WTC11 (cell line): Measurements from ENCODE around the gene SLC4A11. TPM values are rescaled to one million over a fixed set of nuclear protein-coding genes. Genes with fewer than 3 reads are reported as not detected.

ENCODE experiments used
- ATAC-seq: fragments of 200-7000 bp; cut with Tn5 transposase; 2 replicates; pipeline ENCODE4 v1.10.0; 2021; ENCODE audit warnings: mild to moderate bottlenecking, moderate library complexity
- CTCF ChIA-PET: fragments of 300-600 bp; sonication (Branson Sonifier 250); formaldehyde crosslinking; loops from one replicate; lab custom pipeline; 2021; ENCODE audit warnings: antibody characterized with exemption; lab: Charles Lee
- POLR2A ChIA-PET: fragments of 350-600 bp; sonication (Branson Sonifier 250); formaldehyde crosslinking; loops from one replicate; lab custom pipeline; 2021; ENCODE audit warnings: antibody characterized with exemption; lab: Charles Lee
- DNase-seq: peaks from one replicate; pipeline ENCODE4 v3.0.0; 2021; ENCODE audit warnings: low spot score
- H3K27ac Mint-ChIP-seq: 2 replicates; pipeline ENCODE4 v1.8.0; 2021; ENCODE audit warnings: mixed read lengths
- H3K27me3 Mint-ChIP-seq: 2 replicates; pipeline ENCODE4 v1.8.0; 2021; ENCODE audit warnings: low read depth, mild to moderate bottlenecking, moderate library complexity, mixed read lengths
- H3K36me3 Mint-ChIP-seq: 2 replicates; pipeline ENCODE4 v1.8.0; 2021; ENCODE audit warnings: mixed read lengths
- H3K4me1 Mint-ChIP-seq: 2 replicates; pipeline ENCODE4 v1.8.0; 2022; ENCODE audit warnings: mixed read lengths
- H3K4me3 Mint-ChIP-seq: 2 replicates; pipeline ENCODE4 v1.8.0; 2021; ENCODE audit warnings: mild to moderate bottlenecking, moderate library complexity, mixed read lengths
- H3K9me3 Mint-ChIP-seq: 2 replicates; pipeline ENCODE4 v1.8.0; 2021; ENCODE audit warnings: mixed read lengths
- AR ChIP-seq: fragments of 250-450 bp; sonication (Bioruptor Pico); IDR thresholded peaks from 2 replicates; pipeline ENCODE4 v1.9.0; 2021; ENCODE audit warnings: mild to moderate bottlenecking
- ARID4B ChIP-seq: sonication (generic); formaldehyde crosslinking; IDR thresholded peaks from 2 replicates; pipeline ENCODE4 v1.8.0; 2023; ENCODE audit warnings: missing genetic modification reagents, mild to moderate bottlenecking, borderline replicate concordance
- ATF1 ChIP-seq: sonication (generic); formaldehyde crosslinking; IDR thresholded peaks from 2 replicates; pipeline ENCODE4 v1.8.1; 2023; ENCODE audit warnings: mild to moderate bottlenecking, moderate library complexity, missing genetic modification reagents
- ATF3 ChIP-seq: sonication (generic); formaldehyde crosslinking; conservative IDR thresholded peaks from 2 replicates; pipeline ENCODE4 v1.8.1; 2022; ENCODE audit warnings: mild to moderate bottlenecking, missing genetic modification reagents
- CREM ChIP-seq: sonication (generic); formaldehyde crosslinking; IDR thresholded peaks from 2 replicates; pipeline ENCODE4 v1.8.1; 2022; ENCODE audit warnings: mild to moderate bottlenecking, missing genetic modification reagents, moderate library complexity
- E2F1 ChIP-seq: sonication (generic); formaldehyde crosslinking; IDR thresholded peaks from 2 replicates; pipeline ENCODE4 v1.8.0; 2022; ENCODE audit warnings: mild to moderate bottlenecking, missing genetic modification reagents
- E2F5 ChIP-seq: sonication (generic); formaldehyde crosslinking; IDR thresholded peaks from 2 replicates; pipeline ENCODE4 v1.8.1; 2022; ENCODE audit warnings: mild to moderate bottlenecking, moderate library complexity, missing genetic modification reagents
- ELF4 ChIP-seq: sonication (generic); formaldehyde crosslinking; IDR thresholded peaks from 2 replicates; pipeline ENCODE4 v1.8.1; 2022; ENCODE audit warnings: low read depth, mild to moderate bottlenecking, moderate library complexity, missing genetic modification reagents
- EMX1 ChIP-seq: fragments of 250-450 bp; sonication (Bioruptor Pico); IDR thresholded peaks from 2 replicates; pipeline ENCODE4 v1.8.0; 2021; ENCODE audit warnings: mild to moderate bottlenecking
- ESRRA ChIP-seq: sonication (generic); formaldehyde crosslinking; IDR thresholded peaks from 2 replicates; pipeline ENCODE4 v1.8.1; 2022; ENCODE audit warnings: mild to moderate bottlenecking, missing genetic modification reagents, borderline replicate concordance
- ETV6 ChIP-seq: sonication (generic); formaldehyde crosslinking; IDR thresholded peaks from 2 replicates; pipeline ENCODE4 v1.8.1; 2022; ENCODE audit warnings: mild to moderate bottlenecking, missing genetic modification reagents
- GRHL2 ChIP-seq: fragments of 250-450 bp; sonication (Bioruptor Pico); IDR thresholded peaks from 2 replicates; pipeline ENCODE4 v1.8.0; 2022; ENCODE audit warnings: mild to moderate bottlenecking, moderate library complexity; ENCODE audit not compliant: insufficient replicate concordance, severe bottlenecking
- IRF1 ChIP-seq: sonication (generic); formaldehyde crosslinking; IDR thresholded peaks from 2 replicates; pipeline ENCODE4 v1.8.0; 2023; ENCODE audit warnings: missing genetic modification reagents
- JUN ChIP-seq: sonication (generic); formaldehyde crosslinking; IDR thresholded peaks from 2 replicates; pipeline ENCODE4 v1.8.0; 2023; ENCODE audit warnings: mild to moderate bottlenecking, missing genetic modification reagents
- MYBL2 ChIP-seq: sonication (generic); formaldehyde crosslinking; IDR thresholded peaks from 2 replicates; pipeline ENCODE4 v1.8.1; 2023; ENCODE audit warnings: mild to moderate bottlenecking, moderate library complexity, missing genetic modification reagents
- NFATC4 ChIP-seq: fragments of 250-450 bp; sonication (Bioruptor Pico); IDR thresholded peaks from 2 replicates; pipeline ENCODE4 v1.9.0; 2021; ENCODE audit warnings: mild to moderate bottlenecking
- PRRX2 ChIP-seq: fragments of 250-450 bp; sonication (Bioruptor Pico); IDR thresholded peaks from 2 replicates; pipeline ENCODE4 v1.8.0; 2021; ENCODE audit warnings: mild to moderate bottlenecking
- SP1 ChIP-seq: sonication (generic); formaldehyde crosslinking; conservative IDR thresholded peaks from 2 replicates; pipeline ENCODE4 v1.8.1; 2022; ENCODE audit warnings: missing genetic modification reagents
- TEAD4 ChIP-seq: sonication (generic); formaldehyde crosslinking; IDR thresholded peaks from 2 replicates; pipeline ENCODE4 v1.8.0; 2022; ENCODE audit warnings: mild to moderate bottlenecking, missing genetic modification reagents
- ZBTB21 ChIP-seq: sonication (generic); formaldehyde crosslinking; IDR thresholded peaks from 2 replicates; pipeline ENCODE4 v1.8.1; 2023; ENCODE audit warnings: mild to moderate bottlenecking, missing genetic modification reagents, borderline replicate concordance
- ZNF121 ChIP-seq: sonication (generic); formaldehyde crosslinking; IDR thresholded peaks from 2 replicates; pipeline ENCODE4 v1.8.0; 2023; ENCODE audit warnings: missing genetic modification reagents
- ZNF263 ChIP-seq: sonication (generic); formaldehyde crosslinking; IDR thresholded peaks from 2 replicates; pipeline ENCODE4 v1.8.1; 2022; ENCODE audit warnings: low read depth, mild to moderate bottlenecking, moderate library complexity, missing genetic modification reagents
- ZNF396 ChIP-seq: fragments of 250-450 bp; sonication (Bioruptor Pico); IDR thresholded peaks from 2 replicates; pipeline ENCODE4 v1.8.0; 2021; ENCODE audit warnings: mild to moderate bottlenecking, moderate library complexity, borderline replicate concordance
- ZNF423 ChIP-seq: fragments of 250-450 bp; sonication (Bioruptor Pico); IDR thresholded peaks from 2 replicates; pipeline ENCODE4 v2.1.2; 2022; ENCODE audit warnings: mild to moderate bottlenecking, moderate library complexity
- ZNF512 ChIP-seq: sonication (generic); formaldehyde crosslinking; IDR thresholded peaks from 2 replicates; pipeline ENCODE4 v1.8.1; 2022; ENCODE audit warnings: missing genetic modification reagents, borderline replicate concordance
- total RNA-seq: library from RNA; stranded (reverse); gene quantifications from 3 replicates; pipeline ENCODE4 v1.2.3, GENCODE V29; 2021

Gene SLC4A11
- total RNA-seq, 1 experiment from 2014 or later, result 39.5 TPM

GRCh38 chr20:3248167-3248992 is 9.4 kb upstream of the SLC4A11 start:
- Mint-ChIP-seq H3K27ac (no peak overlapping the region), H3K4me1 (peaks cover 16% of the 10 kb centered on the region), H3K27me3 (peaks cover 37% of the 10 kb centered on the region), H3K4me3 (peak overlapping the region; percentile 61), H3K9me3 (no peaks in the 10 kb centered on the region), H3K36me3 (no peaks in the 10 kb centered on the region)
- POLR2A ChIA-PET, result interaction anchor here (0.5 to 3.8 kb wide), 2 partner anchors 9 to 29 kb away, joined by 4 to 25 read pairs; partner anchors contain the start of gene SLC4A11
- CTCF ChIA-PET, result interaction anchor here (0.7 to 8.8 kb wide), 17 partner anchors 9 to 206 kb away, joined by 3 to 92 read pairs (median 5); partner anchors contain the start of gene SLC4A11
- ATAC-seq, result peak; percentile 68
- DNase-seq, result peak; percentile 72
- TF ChIP-seq ATF1 (CRISPR knock-in tag) (no peak), ARID4B (no peak), CREM (CRISPR knock-in tag) (no peak), MYBL2 (CRISPR knock-in tag) (0 out of 2 replicates have a peak, but pooled peaks have one; percentile 25), SP1 (0 out of 2 replicates have a peak, but pooled peaks have one; percentile 29), PRRX2 (CRISPR knock-in tag) (no peak), ZBTB21 (CRISPR knock-in tag) (no peak), GRHL2 (CRISPR knock-in tag) (no peak), ZNF512 (CRISPR knock-in tag) (no peak), AR (CRISPR knock-in tag) (no peak), ETV6 (CRISPR knock-in tag) (no peak), E2F5 (CRISPR knock-in tag) (no peak), ZNF121 (no peak), ELF4 (CRISPR knock-in tag) (no peak), ZNF423 (CRISPR knock-in tag) (no peak), ATF3 (no peak), ZNF263 (no peak), ZNF396 (CRISPR knock-in tag) (no peak), E2F1 (CRISPR knock-in tag) (no peak), IRF1 (CRISPR knock-in tag) (no peak), JUN (CRISPR knock-in tag) (no peak), NFATC4 (CRISPR knock-in tag) (no peak), ESRRA (peak; percentile 28; the same call in 1 of the 2 replicates), EMX1 (no peak), TEAD4 (CRISPR knock-in tag) (no peak)
